WTC11 (cell line): ENCODE measurements around the gene RBM39. TPM values are rescaled to one million over a fixed set of nuclear protein-coding genes. Genes with fewer than 3 reads are reported as not detected.

Experiments used
- total RNA-seq: library from RNA; stranded (reverse); gene quantifications from 3 replicates; pipeline ENCODE4 v1.2.3, GENCODE V29; 2021

Gene RBM39
- total RNA-seq, 1 experiment from 2014 or later, result 231 TPM

Other genes starting within 250 kb of the RBM39 start
- not detected in 3 replicates for gene C20orf173, start 212.6 kb downstream of the RBM39 start, total RNA-seq
- gene ERGIC3, start 200.2 kb downstream of the RBM39 start, total RNA-seq, result 168 to 181 TPM (median 179 TPM) in 3 replicates
- gene SPAG4, start 126.4 kb downstream of the RBM39 start, total RNA-seq, result 3.5 to 8.6 TPM (median 8.4 TPM) in 3 replicates
- 287 to 312 TPM (median 299 TPM) in 3 replicates for gene CPNE1, start 77.4 kb downstream of the RBM39 start, total RNA-seq
- gene RBM12, start 77.4 kb downstream of the RBM39 start, total RNA-seq, result 125 to 163 TPM (median 160 TPM) in 3 replicates
- 36.1 to 39.8 TPM (median 36.8 TPM) in 3 replicates for gene NFS1, start 42.9 kb downstream of the RBM39 start, total RNA-seq
- 213 to 249 TPM (median 245 TPM) in 3 replicates for gene ROMO1, start 42.9 kb downstream of the RBM39 start, total RNA-seq
- gene PHF20, start 29.8 kb upstream of the RBM39 start, total RNA-seq, result 65.8 to 70.0 TPM (median 66.8 TPM) in 3 replicates
- gene SCAND1, start 212.2 kb upstream of the RBM39 start, total RNA-seq, result 94.2 to 103 TPM (median 94.6 TPM) in 3 replicates
- gene CNBD2, start 226.3 kb upstream of the RBM39 start, total RNA-seq, result 2.2 to 3.8 TPM (median 2.9 TPM) in 3 replicates